Measurements from ENCODE around the gene GGT6. TPM values are rescaled to one million over a fixed set of nuclear protein-coding genes. Genes with fewer than 3 reads are reported as not detected.

The GGT6 gene
- total and polyA plus RNA-seq, 7 experiments from 2014 or later = not detected

DNA sequence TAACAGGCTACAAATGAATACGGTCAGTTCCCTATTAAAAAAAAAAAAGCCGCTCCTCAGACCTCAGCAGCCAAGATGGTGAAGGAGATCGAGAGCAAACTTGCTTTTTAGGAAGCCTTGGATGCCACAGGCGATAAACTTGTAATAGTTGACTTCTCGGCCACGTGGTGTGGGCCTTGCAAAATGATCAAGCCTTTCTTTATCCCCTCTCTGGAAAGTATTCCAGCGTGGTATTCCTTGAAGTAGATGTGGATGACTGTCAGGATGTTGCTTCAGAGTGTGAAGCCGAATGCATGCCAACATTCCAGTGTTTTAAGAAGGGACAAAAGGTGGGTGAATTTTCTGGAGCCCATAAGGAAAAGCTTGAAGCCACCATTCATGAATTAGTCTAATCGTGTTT, 11.8 kb upstream of the GGT6 start:
- Mint-ChIP-seq H3K27me3 (peaks cover 0 to 36% (median 0%) of the 10 kb centered on the region in 5 donors), H3K4me1 (peaks cover 0 to 16% (median 9%) of the 10 kb centered on the region in 7 donors), H3K27ac (no peak overlapping the region), H3K4me3 (no peak overlapping the region), H3K36me3 (no peaks in the 10 kb centered on the region), H3K9me3 (no peaks in the 10 kb centered on the region)
- Histone ChIP-seq H3K27me3 (ENCODE audit: control insufficient read depth in 2 of 2, insufficient read depth in 2 of 2, low read length in 2 of 2) (no peaks in the 10 kb centered on the region), H3K4me1 (ENCODE audit: control insufficient read depth in 2 of 2, insufficient read depth in 2 of 2, low read length in 2 of 2) (no peaks in the 10 kb centered on the region), H3K36me3 (ENCODE audit: control insufficient read depth in 2 of 3, insufficient read depth in 3 of 3, low read length in 3 of 3) (no peaks in the 10 kb centered on the region), H3K27ac (ENCODE audit: low read depth, low read length) (no peak overlapping the region), H3K4me3 (ENCODE audit: low read length) (no peak overlapping the region), H3K9me3 (ENCODE audit: control insufficient read depth in 2 of 3, low read length in 3 of 3) (no peaks in the 10 kb centered on the region)
- DNase-seq = no peak
- ATAC-seq = no peak
- ChIA-PET CTCF (interaction anchor here (0.6 kb wide), 1 partner anchor 318 kb away, joined by 3 read pairs; no protein-coding TSS in a partner anchor), POLR2A (no interaction called here)
- intact Hi-C loops (cut with micrococcal nuclease) = no loop called here

DNA sequence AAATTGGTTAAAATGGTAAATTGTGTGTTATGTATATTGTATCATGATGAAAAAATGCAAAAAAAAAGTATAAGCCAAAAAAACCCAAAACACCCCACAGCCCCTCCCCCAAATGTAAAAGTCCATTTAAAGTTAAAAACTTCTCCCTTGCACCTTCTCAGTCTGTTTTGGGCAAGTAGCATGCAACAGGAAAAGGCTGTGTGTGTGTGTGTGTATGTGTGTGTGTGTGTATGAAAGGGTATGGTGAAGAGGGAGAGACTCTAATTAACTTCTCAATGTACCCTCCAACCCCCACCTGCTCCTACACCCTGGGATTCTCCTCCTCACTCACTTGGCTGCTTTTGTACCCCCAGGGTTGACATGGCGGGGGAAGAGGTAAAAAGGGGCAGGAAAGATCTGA, 9.2 kb upstream of the GGT6 start:
- Mint-ChIP-seq H3K27ac (peak overlapping the region in 2 of 9 donors; percentile 12 to 24), H3K9me3 (no peaks in the 10 kb centered on the region), H3K4me1 (peaks cover 6 to 24% (median 18%) of the 10 kb centered on the region in 7 donors), H3K27me3 (peaks cover 0 to 31% (median 0%) of the 10 kb centered on the region in 5 donors), H3K4me3 (no peak overlapping the region), H3K36me3 (no peaks in the 10 kb centered on the region)
- CTCF ChIA-PET = interaction anchor here (0.6 to 0.7 kb wide), 3 partner anchors 89 to 326 kb away, joined by 3 to 4 read pairs (median 3); no protein-coding TSS in a partner anchor
- no peak overlapping the region for H3K4me3 ChIP-seq (ENCODE audit: low read length)
- no peaks in the 10 kb centered on the region for H3K9me3 ChIP-seq (ENCODE audit: control insufficient read depth in 2 of 3, low read length in 3 of 3)
- POLR2A ChIA-PET = interaction anchor here (0.6 kb wide), 1 partner anchor 133 kb away, joined by 3 read pairs; no protein-coding TSS in a partner anchor
- H3K27me3 ChIP-seq (ENCODE audit: control insufficient read depth in 2 of 2, insufficient read depth in 2 of 2, low read length in 2 of 2) = no peaks in the 10 kb centered on the region
- no peaks in the 10 kb centered on the region for H3K36me3 ChIP-seq (ENCODE audit: control insufficient read depth in 2 of 3, insufficient read depth in 3 of 3, low read length in 3 of 3)
- intact Hi-C loops (cut with micrococcal nuclease) = loop anchor here (5.0 to 10.0 kb wide), 3 partner anchors 135 to 333 kb away; partner anchors contain the start of genes ARRB2 (in 1 of the 2), CHRNE (in 1 of the 2) and PELP1 (in 1 of the 2)
- ATAC-seq (no peak), DNase-seq (peak in 1 of 9 donors; percentile 20)
- H3K4me1 ChIP-seq (ENCODE audit: control insufficient read depth in 2 of 2, insufficient read depth in 2 of 2, low read length in 2 of 2) = no peaks in the 10 kb centered on the region
- H3K27ac ChIP-seq (ENCODE audit: low read depth, low read length) = no peak overlapping the region

DNA sequence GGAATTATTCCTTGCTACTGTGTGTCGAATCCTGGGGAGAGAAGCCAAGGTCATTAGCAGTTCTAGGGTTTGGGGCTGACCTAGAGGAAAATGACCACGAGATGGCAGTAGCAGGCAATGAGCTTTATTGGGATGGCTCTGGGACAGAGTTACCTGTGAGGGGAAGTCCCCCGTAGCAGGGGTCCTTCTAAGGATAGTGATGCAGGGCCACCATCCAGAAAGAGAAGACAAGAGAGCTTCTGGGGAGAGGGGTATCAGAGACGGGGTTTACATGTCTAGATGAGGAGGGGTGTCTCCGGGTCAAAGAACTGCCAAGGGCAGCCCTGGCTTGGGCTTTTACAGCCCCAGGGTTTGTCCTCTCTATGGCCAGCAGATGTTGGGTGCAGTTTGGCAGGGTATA, 6.4 kb upstream of the GGT6 start:
- H3K36me3 Mint-ChIP-seq = no peaks in the 10 kb centered on the region
- no peaks in the 10 kb centered on the region for H3K27me3 ChIP-seq (ENCODE audit: control insufficient read depth in 2 of 2, insufficient read depth in 2 of 2, low read length in 2 of 2)
- no peaks in the 10 kb centered on the region for H3K9me3 Mint-ChIP-seq
- no peak overlapping the region for H3K27ac Mint-ChIP-seq
- no peak overlapping the region for H3K4me3 Mint-ChIP-seq
- peak; percentile 52 for ATAC-seq
- intact Hi-C loops (cut with micrococcal nuclease) = loop anchor here (1.0 to 10.0 kb wide), 5 partner anchors 60 to 336 kb away; partner anchors contain the start of genes ARRB2 (in 1 of the 2), CHRNE (in 1 of the 2) and PELP1 (in 1 of the 2)
- H3K4me1 ChIP-seq (ENCODE audit: control insufficient read depth in 2 of 2, insufficient read depth in 2 of 2, low read length in 2 of 2) = peaks cover 7 to 11% of the 10 kb centered on the region in 2 donors
- peak in 3 of 9 donors; percentile 14 to 47 (median 19) for DNase-seq
- ChIA-PET POLR2A (interaction anchor here (0.9 to 1.7 kb wide), 3 partner anchors 12 to 141 kb away, joined by 3 to 4 read pairs (median 4); partner anchors contain the start of gene MYBBP1A), CTCF (interaction anchor here (0.6 to 1.3 kb wide), 9 partner anchors 9 to 335 kb away, joined by 3 to 6 read pairs (median 3); no protein-coding TSS in a partner anchor)
- H3K36me3 ChIP-seq (ENCODE audit: control insufficient read depth in 2 of 3, insufficient read depth in 3 of 3, low read length in 3 of 3) = no peaks in the 10 kb centered on the region
- no peak overlapping the region for H3K27ac ChIP-seq (ENCODE audit: low read depth, low read length)
- peaks cover 15 to 38% (median 29%) of the 10 kb centered on the region in 7 donors for H3K4me1 Mint-ChIP-seq
- H3K9me3 ChIP-seq (ENCODE audit: control insufficient read depth in 2 of 3, low read length in 3 of 3) = no peaks in the 10 kb centered on the region
- peaks cover 0 to 20% (median 0%) of the 10 kb centered on the region in 5 donors for H3K27me3 Mint-ChIP-seq
- no peak overlapping the region for H3K4me3 ChIP-seq (ENCODE audit: low read length)

DNA sequence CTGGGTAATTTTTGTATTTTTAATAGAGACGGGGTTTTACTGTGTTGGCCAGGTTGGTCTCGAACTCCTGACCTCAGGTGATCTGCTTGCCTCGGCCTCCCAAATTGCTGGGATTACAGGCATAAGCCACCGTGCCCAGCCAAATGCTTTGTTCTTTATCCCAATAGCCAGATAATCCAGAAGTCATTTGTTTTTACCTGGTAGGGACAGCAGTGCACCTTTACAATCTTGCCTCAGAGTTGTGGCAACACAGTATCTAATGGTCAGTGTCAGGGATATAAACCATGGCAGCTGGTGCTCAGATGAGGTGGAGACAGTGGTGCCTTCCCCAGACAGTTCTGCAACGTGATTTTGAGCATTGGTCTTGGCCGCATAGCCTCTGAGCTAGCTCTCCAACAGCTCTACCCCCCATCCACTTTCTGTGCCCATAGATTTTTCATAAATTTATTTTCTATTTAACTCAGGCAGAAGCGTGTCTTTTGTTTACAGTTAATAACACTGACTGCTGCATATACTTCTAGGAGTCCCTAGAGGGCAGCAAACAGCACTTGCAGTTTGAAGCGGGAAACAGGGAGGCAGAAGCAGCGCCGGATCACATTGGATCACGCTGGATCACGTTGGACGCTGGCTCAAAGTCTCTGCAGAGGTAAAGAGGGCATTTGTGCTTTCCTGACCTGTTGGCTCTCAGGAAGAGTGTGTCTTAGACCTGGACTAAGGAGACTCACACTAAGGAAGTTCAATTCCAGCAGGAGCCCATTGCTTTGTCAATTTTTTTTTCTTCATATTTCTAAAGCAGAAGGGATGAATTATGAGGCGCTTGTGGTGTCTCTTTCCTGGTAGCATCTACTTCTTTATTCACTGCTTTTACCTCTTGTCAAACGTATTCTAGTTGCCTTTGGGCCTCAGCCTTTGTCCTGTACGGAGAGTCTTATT, 5.1 kb upstream of the GGT6 start:
- H3K27ac ChIP-seq (ENCODE audit: low read depth, low read length) = no peak overlapping the region
- peak overlapping the region in 9 of 10 donors; percentile 44 to 77 (median 70) for H3K4me3 Mint-ChIP-seq
- H3K9me3 ChIP-seq (ENCODE audit: control insufficient read depth in 2 of 3, low read length in 3 of 3) = no peaks in the 10 kb centered on the region
- H3K36me3 Mint-ChIP-seq = no peaks in the 10 kb centered on the region
- ChIA-PET POLR2A (interaction anchor here (1.1 kb wide), 1 partner anchor 11 kb away, joined by 4 read pairs; the partner anchor contains the start of gene MYBBP1A), CTCF (interaction anchor here (0.6 to 0.9 kb wide), 5 partner anchors 15 to 334 kb away, joined by 3 to 4 read pairs (median 3); partner anchors contain the start of gene C17orf107)
- peaks cover 0 to 17% (median 0%) of the 10 kb centered on the region in 5 donors for H3K27me3 Mint-ChIP-seq
- H3K27me3 ChIP-seq (ENCODE audit: control insufficient read depth in 2 of 2, insufficient read depth in 2 of 2, low read length in 2 of 2) = no peaks in the 10 kb centered on the region
- peaks cover 15 to 40% (median 33%) of the 10 kb centered on the region in 7 donors for H3K4me1 Mint-ChIP-seq
- no peaks in the 10 kb centered on the region for H3K36me3 ChIP-seq (ENCODE audit: control insufficient read depth in 2 of 3, insufficient read depth in 3 of 3, low read length in 3 of 3)
- intact Hi-C loops (cut with micrococcal nuclease) = loop anchor here (1.0 to 10.0 kb wide), 9 partner anchors 10 to 338 kb away; partner anchors contain the start of genes CHRNE (in 2 of the 2), MYBBP1A (in 2 of the 2), ARRB2 (in 1 of the 2) and PELP1 (in 1 of the 2)
- DNase-seq (peak in 8 of 9 donors; percentile 29 to 60 (median 50)), ATAC-seq (peak; percentile 90)
- peaks cover 7 to 11% of the 10 kb centered on the region in 2 donors for H3K4me1 ChIP-seq (ENCODE audit: control insufficient read depth in 2 of 2, insufficient read depth in 2 of 2, low read length in 2 of 2)
- no peak overlapping the region for H3K4me3 ChIP-seq (ENCODE audit: low read length)
- no peaks in the 10 kb centered on the region for H3K9me3 Mint-ChIP-seq
- peak overlapping the region in 3 of 9 donors; percentile 15 to 41 (median 21) for H3K27ac Mint-ChIP-seq

DNA sequence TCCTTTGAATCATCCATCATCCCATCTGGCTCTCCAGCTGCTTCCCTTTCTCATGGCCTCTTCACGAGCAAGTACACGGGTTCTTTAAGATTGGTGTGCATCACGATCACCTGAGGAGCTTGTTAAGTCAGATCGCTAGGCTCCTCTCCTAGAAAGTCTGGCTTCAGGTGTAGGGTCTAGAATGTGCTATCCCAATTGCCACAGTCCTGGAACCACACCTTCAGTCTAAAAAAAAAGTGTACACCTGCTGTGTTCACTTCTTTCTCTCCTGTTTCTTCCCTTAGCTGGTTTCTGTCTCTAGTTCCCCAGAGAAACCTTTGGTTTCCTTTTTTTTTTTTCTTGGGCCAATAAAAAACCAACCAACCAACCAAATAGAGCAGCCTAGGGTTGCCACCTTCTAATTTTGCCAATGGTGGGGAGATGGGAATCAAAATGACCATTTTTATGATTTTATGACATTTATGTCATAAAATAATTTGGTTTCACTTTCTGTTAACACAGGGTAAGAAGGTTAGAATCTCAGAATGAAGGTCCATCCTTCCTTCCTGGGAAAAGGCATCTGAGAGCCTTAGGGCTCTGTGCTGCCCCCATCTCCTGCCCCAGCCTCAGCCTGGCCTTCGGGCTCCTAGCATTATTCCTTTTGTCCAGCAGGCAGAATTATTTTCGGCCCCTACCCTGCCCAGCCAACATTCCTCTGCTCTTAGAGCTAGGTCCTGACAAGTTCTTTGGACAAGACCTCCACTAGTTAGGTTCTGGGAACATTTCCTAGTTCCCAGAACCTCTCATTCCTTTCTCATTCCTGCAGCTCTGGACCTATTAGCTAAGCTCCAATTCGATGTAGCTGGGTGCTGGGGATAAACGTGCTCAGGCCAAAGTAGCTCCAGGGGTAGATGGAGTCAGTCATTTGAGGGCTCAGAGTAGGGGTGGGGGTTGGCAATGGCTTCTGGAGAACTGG, 1.9 kb upstream of the GGT6 start:
- H3K36me3 ChIP-seq (ENCODE audit: control insufficient read depth in 2 of 3, insufficient read depth in 3 of 3, low read length in 3 of 3) = no peaks in the 10 kb centered on the region
- peaks cover 7 to 11% of the 10 kb centered on the region in 2 donors for H3K4me1 ChIP-seq (ENCODE audit: control insufficient read depth in 2 of 2, insufficient read depth in 2 of 2, low read length in 2 of 2)
- H3K9me3 Mint-ChIP-seq = no peaks in the 10 kb centered on the region
- H3K27me3 ChIP-seq (ENCODE audit: control insufficient read depth in 2 of 2, insufficient read depth in 2 of 2, low read length in 2 of 2) = no peaks in the 10 kb centered on the region
- intact Hi-C loops (cut with micrococcal nuclease) = loop anchor here in 1 of 2 donors (10.0 kb wide), 1 partner anchor 143 kb away; the partner anchor contains the start of gene PELP1
- DNase-seq (no peak), ATAC-seq (no peak)
- no peaks in the 10 kb centered on the region for H3K36me3 Mint-ChIP-seq
- H3K27ac Mint-ChIP-seq = peak overlapping the region; percentile 53 to 87 (median 71)
- H3K27ac ChIP-seq (ENCODE audit: low read depth, low read length) = peak overlapping the region; percentile 9
- ChIA-PET CTCF (no interaction called here), POLR2A (interaction anchor here (1.3 kb wide), 1 partner anchor 11 kb away, joined by 8 read pairs; no protein-coding TSS in a partner anchor)
- H3K4me3 ChIP-seq (ENCODE audit: low read length) = peak overlapping the region; percentile 0
- H3K4me3 Mint-ChIP-seq = peak overlapping the region in 8 of 10 donors; percentile 40 to 74 (median 50)
- H3K4me1 Mint-ChIP-seq = peaks cover 16 to 40% (median 30%) of the 10 kb centered on the region in 7 donors
- H3K27me3 Mint-ChIP-seq = peaks cover 0 to 7% (median 0%) of the 10 kb centered on the region in 5 donors
- H3K9me3 ChIP-seq (ENCODE audit: control insufficient read depth in 2 of 3, low read length in 3 of 3) = no peaks in the 10 kb centered on the region

Data from naive thymus-derived CD4-positive, alpha-beta T cell (primary cell).